HepG2 (cell line): ENCODE measurements around the gene CLDN20. TPM values are rescaled to one million over a fixed set of nuclear protein-coding genes. Genes with fewer than 3 reads are reported as not detected.

Experiments
- AGO1 ChIP-seq: fragments of 200-400 bp; formaldehyde crosslinking; IDR thresholded peaks from 2 replicates; pipeline ENCODE4 v1.6.1; 2017; ENCODE audit warnings: mild to moderate bottlenecking, low read depth, low read length, moderate library complexity; ENCODE audit not compliant: poor library complexity, severe bottlenecking
- ATF7 ChIP-seq, 2 experiments: fragments of 450-650 bp in 1 of 2; sonication (generic) in 1 of 2; formaldehyde crosslinking in 1 of 2; IDR thresholded peaks; 2 replicates each; pipeline versions ENCODE4 v1.4.0 to v1.6.1; 2016 to 2020; ENCODE audit warnings: antibody characterized with exemption in 1 of 2, mild to moderate bottlenecking in 1 of 2, missing genetic modification reagents in 1 of 2
- ATRX ChIP-seq: sonication (generic); formaldehyde crosslinking; IDR thresholded peaks from 2 replicates; pipeline ENCODE4 v1.4.0; 2020; ENCODE audit warnings: missing genetic modification reagents, borderline replicate concordance
- CEBPG ChIP-seq: IDR thresholded peaks from 2 replicates; pipeline ENCODE4 v1.6.1; 2016
- KLF15 ChIP-seq: sonication (generic); formaldehyde crosslinking; IDR thresholded peaks from 2 replicates; pipeline ENCODE4 v1.8.1; 2023; ENCODE audit warnings: borderline replicate concordance, mild to moderate bottlenecking, inconsistent platforms, missing genetic modification reagents, mixed read lengths
- MYPOP ChIP-seq: sonication (generic); formaldehyde crosslinking; IDR thresholded peaks from 2 replicates; pipeline ENCODE4 v1.8.1; 2023; ENCODE audit warnings: mild to moderate bottlenecking, moderate library complexity, missing genetic modification reagents
- NCOR1 ChIP-seq: fragments of 200-600 bp; sonication (generic); IDR thresholded peaks from 2 replicates; pipeline ENCODE4 v1.7.0; 2017; ENCODE audit warnings: antibody characterized with exemption, low read length, borderline replicate concordance
- NR2F1 ChIP-seq, 2 experiments: fragments of 450-650 bp in 1 of 2; formaldehyde crosslinking in 1 of 2; IDR thresholded peaks; 2 replicates each; pipeline versions ENCODE4 v1.5.0 to v1.6.1; 2016 to 2020; ENCODE audit warnings: mild to moderate bottlenecking in 1 of 2, missing compliant biosample characterization in 1 of 2, missing genetic modification reagents in 1 of 2, moderate library complexity in 1 of 2
- POLR2A ChIP-seq, 2 experiments: IDR thresholded peaks; 2 replicates each; pipeline ENCODE4 v1.6.1; 2011; ENCODE audit warnings: low read depth in 2 of 2, low read length in 2 of 2, mild to moderate bottlenecking in 1 of 2, moderate library complexity in 1 of 2; ENCODE audit not compliant: insufficient read depth in 1 of 2
- POLR2AphosphoS5 ChIP-seq: IDR thresholded peaks from 2 replicates; pipeline ENCODE4 v1.6.1; 2012; ENCODE audit warnings: low read depth, low read length
- RFX1 ChIP-seq: fragments of 450-650 bp; IDR thresholded peaks from 2 replicates; pipeline ENCODE4 v1.6.1; 2017
- RXRB ChIP-seq: IDR thresholded peaks from 2 replicates; pipeline ENCODE4 v1.6.1; 2016; ENCODE audit warnings: borderline replicate concordance, missing genetic modification reagents, missing compliant biosample characterization
- SP140L ChIP-seq: sonication (generic); formaldehyde crosslinking; IDR thresholded peaks from 2 replicates; pipeline ENCODE4 v1.4.0; 2020; ENCODE audit warnings: missing genetic modification reagents, borderline replicate concordance
- SRY ChIP-seq: sonication (generic); formaldehyde crosslinking; IDR thresholded peaks from 2 replicates; pipeline ENCODE4 v1.8.0; 2022; ENCODE audit warnings: mild to moderate bottlenecking, missing genetic modification reagents
- TAF1 ChIP-seq: sonication (generic); formaldehyde crosslinking; IDR thresholded peaks from 2 replicates; pipeline ENCODE4 v1.4.0; 2020; ENCODE audit warnings: missing genetic modification reagents
- ZNF33B ChIP-seq: sonication (generic); formaldehyde crosslinking; IDR thresholded peaks from 2 replicates; pipeline ENCODE4 v1.5.1; 2020; ENCODE audit warnings: mild to moderate bottlenecking, missing genetic modification reagents
- ZNF616 ChIP-seq: sonication (generic); formaldehyde crosslinking; IDR thresholded peaks from 2 replicates; pipeline ENCODE4 v1.5.0; 2020; ENCODE audit warnings: low read depth, mild to moderate bottlenecking, missing genetic modification reagents
- ZNF678 ChIP-seq: sonication (generic); formaldehyde crosslinking; IDR thresholded peaks from 2 replicates; pipeline ENCODE4 v1.4.0; 2020; ENCODE audit warnings: mild to moderate bottlenecking, missing genetic modification reagents
- polyA plus RNA-seq, 8 experiments: library from polyadenylated mRNA; depleted of rRNA in 3 of 8; stranded (reverse) in 7 of 8; unstranded in 1 of 8; fragments of >200 nt; fragmentation: Illumina TruSeq in 4 of 8; extraction: Trizol in 4 of 8; gene quantifications; 2 replicates each; pipeline versions ENCODE4 v1.2.1 to v1.2.3, GENCODE V29; 2011 to 2016; ENCODE audit warnings: low read depth in 4 of 8, missing spikeins in 1 of 8, mixed read lengths in 1 of 8; ENCODE audit not compliant: insufficient read depth in 1 of 8
- total RNA-seq, 5 experiments: library from RNA; depleted of rRNA; stranded (reverse); fragments of >200 nt; fragmentation: Illumina TruSeq; extraction: Trizol; gene quantifications; 2 replicates each; pipeline ENCODE4 v1.2.3, GENCODE V29; 2016; ENCODE audit warnings: low read depth in 1 of 5
- TF ChIP-seq, protein P1 (sequence below): IDR thresholded peaks from 2 replicates; pipeline ENCODE4 v1.6.1; 2016; ENCODE audit warnings: mild to moderate bottlenecking
- TF ChIP-seq, protein P2 (sequence below): IDR thresholded peaks from 2 replicates; pipeline ENCODE4 v1.6.1; 2016; ENCODE audit warnings: missing compliant biosample characterization, missing genetic modification reagents, borderline replicate concordance
- TF ChIP-seq, protein P3 (sequence below): sonication (generic); formaldehyde crosslinking; IDR thresholded peaks from 2 replicates; pipeline ENCODE4 v1.4.0; 2020; ENCODE audit warnings: mild to moderate bottlenecking, missing genetic modification reagents

Gene CLDN20
- total and polyA plus RNA-seq, 2 of the 13 experiments (the other 11 are each of a cell fraction or from before 2014, with no cell fraction given) = not detected

DNA sequence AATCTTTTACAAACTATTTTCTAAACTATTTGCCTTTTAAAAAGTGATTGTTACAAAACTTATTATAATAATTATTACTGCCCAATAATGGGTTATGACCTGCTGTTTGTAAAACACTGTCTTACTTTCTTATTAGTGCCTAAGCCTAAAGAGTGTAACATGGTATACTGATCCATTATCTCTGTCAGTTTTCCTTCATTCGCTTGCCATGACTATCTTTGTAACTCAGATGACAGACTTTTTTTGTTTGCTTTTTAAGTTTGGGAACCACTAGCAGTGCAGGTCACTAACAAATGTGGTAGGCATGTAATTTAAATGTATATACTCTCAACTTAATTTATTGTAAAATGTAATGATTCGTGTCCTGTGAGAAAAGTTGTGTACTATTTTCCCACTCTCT, 60.4 kb downstream of the CLDN20 start (continued):
- no peak for TF ChIP-seq NR2F1 (CRISPR knock-in tag; IDR thresholded peaks at IDR 0.05)
- TF ChIP-seq, protein P1, sequence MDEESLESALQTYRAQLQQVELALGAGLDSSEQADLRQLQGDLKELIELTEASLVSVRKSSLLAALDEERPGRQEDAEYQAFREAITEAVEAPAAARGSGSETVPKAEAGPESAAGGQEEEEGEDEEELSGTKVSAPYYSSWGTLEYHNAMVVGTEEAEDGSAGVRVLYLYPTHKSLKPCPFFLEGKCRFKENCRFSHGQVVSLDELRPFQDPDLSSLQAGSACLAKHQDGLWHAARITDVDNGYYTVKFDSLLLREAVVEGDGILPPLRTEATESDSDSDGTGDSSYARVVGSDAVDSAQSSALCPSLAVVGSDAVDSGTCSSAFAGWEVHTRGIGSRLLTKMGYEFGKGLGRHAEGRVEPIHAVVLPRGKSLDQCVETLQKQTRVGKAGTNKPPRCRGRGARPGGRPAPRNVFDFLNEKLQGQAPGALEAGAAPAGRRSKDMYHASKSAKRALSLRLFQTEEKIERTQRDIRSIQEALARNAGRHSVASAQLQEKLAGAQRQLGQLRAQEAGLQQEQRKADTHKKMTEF (CRISPR knock-in tag) = no peak; the same call in 1 of the 2 replicates
- no peak for TF ChIP-seq SP140L (CRISPR knock-in tag)
- TF ChIP-seq NCOR1 = no peak
- TF ChIP-seq KLF15 (CRISPR knock-in tag) = no peak
- TF ChIP-seq AGO1 = peak; percentile 2
- TF ChIP-seq SRY = no peak
- TF ChIP-seq ZNF678 (CRISPR knock-in tag) = no peak
- no peak for TF ChIP-seq RFX1
- peak; percentile 53 for TF ChIP-seq POLR2AphosphoS5
- TF ChIP-seq TAF1 = no peak
- no peak for TF ChIP-seq ZNF616 (CRISPR knock-in tag)
- TF ChIP-seq ATRX (CRISPR knock-in tag) = no peak
- TF ChIP-seq, protein P2, sequence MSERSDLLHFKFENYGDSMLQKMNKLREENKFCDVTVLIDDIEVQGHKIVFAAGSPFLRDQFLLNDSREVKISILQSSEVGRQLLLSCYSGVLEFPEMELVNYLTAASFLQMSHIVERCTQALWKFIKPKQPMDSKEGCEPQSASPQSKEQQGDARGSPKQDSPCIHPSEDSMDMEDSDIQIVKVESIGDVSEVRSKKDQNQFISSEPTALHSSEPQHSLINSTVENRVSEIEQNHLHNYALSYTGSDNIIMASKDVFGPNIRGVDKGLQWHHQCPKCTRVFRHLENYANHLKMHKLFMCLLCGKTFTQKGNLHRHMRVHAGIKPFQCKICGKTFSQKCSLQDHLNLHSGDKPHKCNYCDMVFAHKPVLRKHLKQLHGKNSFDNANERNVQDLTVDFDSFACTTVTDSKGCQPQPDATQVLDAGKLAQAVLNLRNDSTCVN (CRISPR knock-in tag) = no peak
- TF ChIP-seq MYPOP (CRISPR knock-in tag) = no peak
- no peak for TF ChIP-seq CEBPG (CRISPR knock-in tag)
- 0 out of 2 replicates have a peak, but pooled peaks have one; percentile 17 for TF ChIP-seq RXRB
- TF ChIP-seq ZNF33B (CRISPR knock-in tag) = no peak
- no peak for TF ChIP-seq ATF7 (IDR thresholded peaks at IDR 0.05)
- TF ChIP-seq ATF7 (CRISPR knock-in tag; IDR thresholded peaks at IDR 0.05) = no peak
- TF ChIP-seq POLR2A (IDR thresholded peaks at IDR 0.05; ENCODE audit: insufficient read depth in 1 of 2, low read depth in 2 of 2, low read length in 2 of 2) = 0 out of 4 replicates have a peak, but pooled peaks of 1 of the 2 experiments have one; percentile 30
- TF ChIP-seq, protein P3, sequence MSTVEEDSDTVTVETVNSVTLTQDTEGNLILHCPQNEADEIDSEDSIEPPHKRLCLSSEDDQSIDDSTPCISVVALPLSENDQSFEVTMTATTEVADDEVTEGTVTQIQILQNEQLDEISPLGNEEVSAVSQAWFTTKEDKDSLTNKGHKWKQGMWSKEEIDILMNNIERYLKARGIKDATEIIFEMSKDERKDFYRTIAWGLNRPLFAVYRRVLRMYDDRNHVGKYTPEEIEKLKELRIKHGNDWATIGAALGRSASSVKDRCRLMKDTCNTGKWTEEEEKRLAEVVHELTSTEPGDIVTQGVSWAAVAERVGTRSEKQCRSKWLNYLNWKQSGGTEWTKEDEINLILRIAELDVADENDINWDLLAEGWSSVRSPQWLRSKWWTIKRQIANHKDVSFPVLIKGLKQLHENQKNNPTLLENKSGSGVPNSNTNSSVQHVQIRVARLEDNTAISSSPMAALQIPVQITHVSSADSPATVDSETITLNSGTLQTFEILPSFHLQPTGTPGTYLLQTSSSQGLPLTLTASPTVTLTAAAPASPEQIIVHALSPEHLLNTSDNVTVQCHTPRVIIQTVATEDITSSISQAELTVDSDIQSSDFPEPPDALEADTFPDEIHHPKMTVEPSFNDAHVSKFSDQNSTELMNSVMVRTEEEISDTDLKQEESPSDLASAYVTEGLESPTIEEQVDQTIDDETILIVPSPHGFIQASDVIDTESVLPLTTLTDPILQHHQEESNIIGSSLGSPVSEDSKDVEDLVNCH = no peak
